Measurements from ENCODE around the gene NELFB.

DNA sequence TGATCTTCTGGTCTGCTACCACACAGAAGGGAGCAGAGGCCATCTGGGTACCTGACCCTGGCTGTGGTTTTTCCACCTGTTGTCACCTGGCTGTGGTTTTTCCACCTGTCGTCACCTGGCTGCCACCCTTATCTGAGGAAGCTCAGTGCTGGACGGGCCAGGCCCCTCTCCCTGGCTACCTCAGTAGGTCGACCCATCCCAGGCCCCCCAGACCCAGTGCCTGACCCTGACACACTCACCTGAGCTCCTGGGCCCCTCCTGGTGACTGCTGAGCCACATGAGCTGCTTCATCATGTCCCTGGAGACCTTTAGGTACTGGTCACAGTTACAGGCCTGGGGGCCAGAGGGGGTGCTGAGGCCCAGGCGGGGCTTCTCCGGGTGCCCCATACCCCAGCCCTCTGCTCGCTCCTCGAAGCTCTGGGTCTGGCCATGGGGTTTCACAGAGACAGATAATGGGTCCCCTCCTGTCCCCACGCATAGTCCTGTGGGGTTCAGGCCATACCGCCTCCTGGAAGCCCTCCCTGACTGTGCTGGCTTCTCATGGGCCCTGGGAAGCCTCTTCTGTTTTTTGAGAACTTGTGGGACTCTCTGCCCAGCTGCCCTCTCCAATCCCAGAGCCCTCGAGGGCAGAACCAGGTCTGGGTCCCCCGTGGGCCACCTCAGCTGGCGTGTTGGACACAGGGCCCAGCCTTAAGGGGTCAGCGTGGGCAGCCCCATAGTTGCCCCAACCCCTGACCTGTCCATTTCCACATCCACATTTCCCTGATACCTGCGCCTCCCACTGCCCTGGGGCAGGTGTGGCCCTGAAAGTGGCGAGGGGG is 54.5 kb downstream of the NELFB start:
- TF ChIP-seq, protein P1, sequence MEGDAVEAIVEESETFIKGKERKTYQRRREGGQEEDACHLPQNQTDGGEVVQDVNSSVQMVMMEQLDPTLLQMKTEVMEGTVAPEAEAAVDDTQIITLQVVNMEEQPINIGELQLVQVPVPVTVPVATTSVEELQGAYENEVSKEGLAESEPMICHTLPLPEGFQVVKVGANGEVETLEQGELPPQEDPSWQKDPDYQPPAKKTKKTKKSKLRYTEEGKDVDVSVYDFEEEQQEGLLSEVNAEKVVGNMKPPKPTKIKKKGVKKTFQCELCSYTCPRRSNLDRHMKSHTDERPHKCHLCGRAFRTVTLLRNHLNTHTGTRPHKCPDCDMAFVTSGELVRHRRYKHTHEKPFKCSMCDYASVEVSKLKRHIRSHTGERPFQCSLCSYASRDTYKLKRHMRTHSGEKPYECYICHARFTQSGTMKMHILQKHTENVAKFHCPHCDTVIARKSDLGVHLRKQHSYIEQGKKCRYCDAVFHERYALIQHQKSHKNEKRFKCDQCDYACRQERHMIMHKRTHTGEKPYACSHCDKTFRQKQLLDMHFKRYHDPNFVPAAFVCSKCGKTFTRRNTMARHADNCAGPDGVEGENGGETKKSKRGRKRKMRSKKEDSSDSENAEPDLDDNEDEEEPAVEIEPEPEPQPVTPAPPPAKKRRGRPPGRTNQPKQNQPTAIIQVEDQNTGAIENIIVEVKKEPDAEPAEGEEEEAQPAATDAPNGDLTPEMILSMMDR (IDR thresholded peaks at IDR 0.05), result no peak
- TF ChIP-seq POLR2A (IDR thresholded peaks at IDR 0.05), result no peak

Data from testis (tissue), 2 donors.